Mesenteric fat pad (tissue), 1 donor: Measurements from ENCODE around the gene HPD. TPM values are rescaled to one million over a fixed set of nuclear protein-coding genes. Genes with fewer than 3 reads are reported as not detected.
"Not testable (repeated sequence)": the region's sequence is repeated elsewhere in the genome, so short reads cannot be mapped to it uniquely, and the experiment has no call there.

Experiments used
- DNase-seq: peaks from one replicate; pipeline ENCODE4 v3.0.0-alpha.2; 2020; ENCODE audit warnings: low spot score
- total RNA-seq: library from RNA; stranded (reverse); fragmentation: NEBNext Ultra II Directional; extraction: Animal tissue kit (Norgen Biotek cat#: 25700); gene quantifications from one replicate; pipeline ENCODE4 v1.2.1, GENCODE V29; 2021
- donor health status: DM: yes; HTN: yes; CAD: no.

The HPD gene
- total RNA-seq, 1 donor from 2014 or later: 2.2 TPM

DNA sequence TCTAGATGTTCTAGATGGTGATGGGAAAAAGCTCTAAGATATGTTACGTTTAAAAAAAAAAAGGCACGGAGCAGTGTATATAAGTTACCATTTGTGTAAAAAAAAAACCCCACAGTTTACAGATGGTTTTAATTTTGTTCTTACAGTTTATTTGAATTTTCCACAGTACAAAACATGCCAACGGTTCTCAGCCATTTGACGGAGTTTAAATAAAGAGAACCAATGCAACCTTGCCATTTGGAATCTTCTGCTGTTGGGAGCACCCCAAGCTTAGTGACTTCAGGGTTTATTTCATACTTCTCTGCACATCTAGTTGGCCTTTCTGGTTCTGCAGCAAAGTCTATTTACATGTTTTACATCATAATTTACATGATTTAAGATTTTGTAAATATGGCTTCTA is 7.7 kb upstream of the HPD start:
- no peak for DNase-seq

DNA sequence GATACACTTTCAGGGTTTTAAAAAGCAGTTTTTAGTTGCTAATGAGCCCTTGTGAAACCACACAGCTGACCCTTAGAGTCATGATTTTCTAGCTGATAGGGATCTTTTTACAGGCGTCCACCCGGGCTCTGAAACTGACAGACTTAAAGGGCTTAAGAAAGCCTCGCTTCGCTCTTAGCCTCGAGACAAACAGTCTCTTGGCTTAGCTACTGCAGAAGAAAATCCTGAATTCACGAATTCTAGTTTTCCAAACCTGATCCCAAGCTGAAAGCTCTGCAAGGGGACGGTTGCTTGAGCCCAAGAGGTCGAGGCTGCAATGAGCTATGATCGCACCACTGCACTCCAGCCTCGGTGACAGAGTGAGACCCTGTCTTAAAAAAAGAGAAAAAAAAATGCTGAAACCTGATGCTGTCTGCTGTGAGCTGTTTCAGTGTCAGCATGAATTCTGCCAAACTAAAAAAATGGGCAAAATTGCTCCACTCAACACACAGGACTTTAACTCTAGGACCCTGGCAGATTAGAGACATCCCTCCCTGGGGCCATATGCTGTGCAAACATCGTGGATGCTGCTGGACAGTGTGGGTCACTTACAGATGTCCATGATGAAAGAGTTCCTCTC is 3.1 kb upstream of the HPD start:
- no peak for DNase-seq

DNA sequence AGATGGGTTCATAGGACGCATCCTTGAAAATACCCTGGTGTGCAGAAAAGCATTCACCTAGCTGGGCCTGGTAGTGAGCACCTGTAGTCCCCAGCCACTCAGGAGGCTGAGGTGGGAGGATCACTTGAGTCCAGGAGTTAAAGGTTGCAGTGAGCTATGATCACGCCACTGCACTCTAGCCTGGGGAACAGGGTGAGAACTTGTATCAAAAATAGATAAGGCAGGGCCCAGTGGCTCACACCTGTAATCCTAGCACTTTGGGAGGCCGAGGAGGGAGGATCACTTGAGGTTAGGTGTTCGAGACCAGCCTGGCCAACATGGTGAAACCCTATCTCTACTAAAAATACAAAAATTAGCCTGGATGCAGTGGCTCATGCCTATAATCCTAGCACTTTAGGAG is 2.0 kb upstream of the HPD start:
- not testable (repeated sequence) for DNase-seq

DNA sequence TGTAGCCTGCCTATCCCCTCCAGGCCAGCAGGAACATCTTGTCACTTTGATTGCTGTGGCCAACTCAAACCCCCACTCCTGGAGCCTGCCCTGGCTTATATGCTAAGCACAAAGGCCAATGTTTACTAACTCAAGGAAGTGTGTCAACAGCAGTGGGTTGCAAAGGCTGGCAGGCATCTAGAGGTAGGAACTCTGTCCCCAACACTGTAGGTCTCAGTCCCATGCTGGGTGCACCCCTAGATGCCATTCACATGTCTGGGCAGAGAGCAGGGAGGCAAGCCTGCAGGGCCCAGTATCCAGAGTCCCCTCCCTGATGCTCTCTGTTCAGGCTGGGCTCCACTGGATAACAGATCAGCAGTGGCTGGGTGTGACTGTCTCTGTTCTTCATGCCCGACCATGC is 1.6 kb upstream of the HPD start:
- no peak for DNase-seq

DNA sequence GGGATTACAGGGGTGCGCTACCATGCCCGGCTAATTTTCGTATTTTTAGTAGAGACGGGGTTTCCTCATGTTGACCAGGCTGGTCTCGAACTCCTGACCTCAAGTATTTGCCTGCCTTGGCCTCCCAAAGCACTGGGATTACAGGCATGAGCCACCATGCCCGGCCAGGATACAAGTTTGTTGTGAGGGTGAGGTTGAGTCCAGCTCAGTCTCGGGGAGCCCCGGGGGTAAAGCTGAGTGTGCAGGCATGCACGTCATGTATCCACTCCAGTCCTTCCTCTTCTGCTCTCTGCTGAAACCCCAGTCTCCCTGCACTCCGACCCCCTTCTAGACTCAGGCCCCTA is 369 bp downstream of the HPD start:
- no peak for DNase-seq

DNA sequence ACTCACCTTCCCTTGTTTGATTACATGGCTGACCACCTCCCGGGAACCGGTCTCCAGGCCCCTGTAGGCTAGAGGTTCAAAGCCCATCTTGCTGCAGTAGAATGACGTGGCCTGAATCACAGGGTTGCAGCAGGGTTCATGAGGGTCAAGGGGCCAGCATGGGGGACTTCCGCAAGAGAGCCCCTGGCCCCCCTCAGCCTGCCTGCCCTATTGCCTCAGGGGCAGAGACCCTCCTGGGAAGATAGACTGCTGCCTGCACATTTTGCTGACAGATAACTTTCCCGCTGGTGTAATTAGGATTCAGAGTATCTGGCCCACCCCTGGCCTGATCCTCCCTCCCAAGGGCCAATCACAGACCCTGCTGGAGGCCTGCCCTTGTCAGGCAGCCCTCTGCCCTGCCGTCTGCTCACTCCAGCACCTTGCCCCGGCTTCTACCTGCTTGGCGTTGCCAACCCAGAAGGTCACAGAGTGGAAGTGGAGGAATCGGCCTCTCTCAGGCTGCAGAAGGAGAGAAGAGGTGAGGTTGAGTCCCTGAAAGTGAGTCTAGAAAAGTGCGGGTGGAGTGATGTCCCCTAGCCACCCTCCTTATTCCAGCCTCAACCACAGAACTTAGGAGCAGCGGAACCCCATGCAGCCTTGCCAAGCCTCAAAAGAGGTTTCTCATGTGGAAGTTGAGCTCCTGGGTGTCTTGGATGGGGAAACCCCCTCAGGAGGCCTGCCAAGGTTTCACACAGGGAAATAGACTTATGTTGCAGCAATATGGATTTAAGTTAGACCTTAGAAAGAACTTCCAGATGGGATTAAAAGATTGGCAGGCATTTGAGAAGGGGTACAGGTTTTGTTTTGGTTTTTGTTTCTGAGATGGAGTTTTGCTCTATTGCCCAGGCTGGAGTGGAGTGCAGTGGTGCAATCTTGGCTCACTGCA is 1.1 kb downstream of the HPD start:
- DNase-seq: no peak

DNA sequence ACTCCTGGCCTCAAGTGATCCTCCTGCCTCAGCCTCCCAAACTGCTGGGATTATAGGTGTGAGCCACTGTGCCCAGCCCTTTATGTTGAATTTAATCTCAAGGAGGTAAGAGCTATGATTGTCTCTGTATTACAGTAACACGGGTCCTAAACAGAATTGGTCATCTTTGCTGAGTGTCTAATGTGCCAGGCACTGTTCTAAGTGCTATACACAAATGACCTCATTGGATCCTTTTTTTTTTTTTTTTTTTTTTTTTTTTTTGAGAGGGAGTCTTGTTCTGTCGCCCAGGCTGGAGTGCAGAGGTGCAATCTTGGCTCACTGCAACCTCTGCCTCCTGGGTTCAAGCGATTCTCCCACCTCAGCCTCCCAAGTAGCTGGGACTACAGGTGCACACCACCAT is 6.3 kb downstream of the HPD start:
- DNase-seq: not testable (repeated sequence)

DNA sequence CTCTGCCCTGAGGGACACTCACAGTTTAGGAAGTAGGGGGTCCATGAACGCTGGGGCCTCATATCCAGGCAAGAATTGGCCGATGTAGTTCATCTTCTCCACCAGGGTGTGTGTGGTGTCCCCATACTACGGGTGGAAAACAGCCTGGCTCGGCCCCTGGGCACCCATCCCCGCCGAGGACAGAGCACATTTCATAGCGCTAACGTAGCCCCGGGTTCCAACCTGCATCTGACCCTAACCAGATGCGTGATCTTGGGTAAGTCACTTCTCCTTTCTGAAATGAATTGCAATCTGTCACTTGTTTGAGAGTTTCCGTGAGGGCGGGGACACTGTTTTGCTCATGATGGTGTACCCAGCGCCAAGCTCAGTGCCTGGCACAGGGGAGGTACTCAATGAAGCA is 9.0 kb downstream of the HPD start:
- no peak for DNase-seq

DNA sequence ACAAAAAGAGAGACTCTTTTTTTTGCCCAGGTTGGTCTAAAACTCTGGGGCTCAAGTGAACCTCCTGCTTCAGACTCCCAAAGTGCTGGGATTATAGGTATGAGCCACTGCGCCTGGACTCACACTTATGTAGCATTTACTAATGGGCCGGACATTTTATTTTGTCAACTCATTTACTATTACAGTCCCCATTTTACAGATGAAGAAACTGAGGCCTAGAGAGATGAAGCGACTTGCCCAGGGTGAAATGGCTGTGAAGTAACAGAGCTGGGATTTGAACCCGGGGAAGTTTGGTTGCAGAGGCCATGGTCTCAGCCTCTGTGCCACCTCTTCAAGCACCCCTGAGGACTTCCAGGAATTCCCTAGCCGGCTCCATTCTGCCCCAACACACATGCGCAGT is 9.4 kb downstream of the HPD start:
- no peak for DNase-seq

DNA sequence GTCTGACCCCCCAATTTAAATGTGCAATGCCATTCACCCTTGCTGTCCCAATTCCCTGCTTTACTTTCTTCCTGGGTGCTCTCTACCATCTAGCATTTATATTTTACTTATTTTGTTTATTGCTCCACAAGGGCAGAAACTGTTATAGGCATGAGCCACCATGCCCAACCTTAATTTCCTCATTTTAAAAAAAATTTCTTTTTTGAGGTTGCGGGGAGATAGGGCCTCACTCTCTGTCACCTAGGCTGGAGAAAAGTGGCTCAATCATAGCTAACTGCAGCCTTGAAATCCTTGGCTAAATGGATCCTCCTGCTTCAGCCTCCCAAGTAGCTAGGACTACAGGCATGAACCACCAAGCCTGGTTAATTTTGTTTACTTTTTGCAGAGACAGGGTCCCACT is 13.0 kb downstream of the HPD start:
- no peak for DNase-seq

DNA sequence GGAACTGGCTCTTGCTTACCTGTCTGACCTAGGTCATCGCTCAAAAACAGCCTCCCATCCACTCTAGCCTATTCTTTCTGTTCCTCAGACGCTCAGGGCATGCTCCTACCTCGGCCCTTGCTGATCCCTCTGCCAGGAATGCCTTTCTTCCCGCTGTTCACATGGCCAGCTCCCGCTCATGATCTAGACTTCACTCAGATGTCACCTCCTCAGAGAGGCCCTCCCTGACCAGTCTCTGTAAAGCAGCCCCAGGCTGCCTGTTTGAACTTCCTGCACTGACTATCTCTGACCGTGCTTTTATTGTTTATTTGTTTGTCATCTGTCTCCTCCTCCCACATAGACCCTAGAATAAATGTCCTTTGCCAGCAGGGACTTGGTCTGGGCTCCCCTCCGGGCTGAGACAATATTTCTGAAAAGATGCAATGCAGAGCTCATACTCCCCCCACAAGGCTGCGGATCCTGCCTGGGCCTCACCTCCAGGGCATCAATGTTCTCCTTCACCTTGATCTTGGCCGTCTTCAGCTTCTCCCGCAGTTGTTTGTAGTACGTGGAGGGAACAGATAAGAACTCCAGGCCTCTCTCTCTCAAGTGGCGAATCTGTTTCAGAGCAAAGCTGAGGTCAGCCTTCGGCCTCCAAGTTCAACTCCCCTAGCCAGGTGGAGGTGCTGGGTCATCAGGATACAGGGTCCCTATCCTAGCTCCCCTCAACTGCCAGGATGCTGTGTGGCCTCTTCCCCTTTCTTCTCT is 15.2 kb downstream of the HPD start:
- DNase-seq: no peak

DNA sequence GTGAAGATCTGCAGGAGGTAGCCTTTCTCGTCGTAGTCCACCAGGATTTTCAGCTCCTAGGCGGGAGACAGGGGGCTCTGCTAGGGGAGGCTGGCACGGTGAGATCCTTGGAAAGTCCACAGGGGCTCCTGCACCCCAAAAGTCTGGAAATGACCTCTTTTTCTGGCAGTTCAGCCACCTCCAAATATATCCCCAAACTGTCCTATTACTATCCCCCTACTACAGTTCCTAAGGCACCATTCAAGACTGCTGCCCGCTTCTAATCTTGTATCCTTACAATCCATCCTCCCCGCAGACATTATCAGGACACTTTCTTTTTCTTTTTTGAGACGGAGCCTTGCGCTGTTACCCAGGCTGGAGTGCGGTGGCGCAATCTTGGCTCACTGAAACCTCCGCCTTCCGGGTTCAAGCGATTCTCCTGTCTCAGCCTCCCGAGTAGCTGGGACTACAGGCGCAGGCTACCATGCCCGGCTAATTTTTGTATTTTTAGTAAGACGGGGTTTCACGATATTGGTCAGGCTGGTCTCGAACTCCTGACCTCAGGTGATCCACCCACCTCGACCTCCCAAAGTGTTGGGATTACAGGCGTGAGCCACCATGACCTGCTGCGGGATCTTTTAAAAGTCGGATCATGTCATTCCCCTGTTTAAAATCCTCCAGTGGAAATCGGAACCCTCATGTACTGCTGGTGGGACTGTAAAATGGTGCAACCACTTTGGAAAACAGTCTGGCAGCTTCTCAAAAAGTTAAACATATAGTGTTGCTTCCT is 18.5 kb downstream of the HPD start:
- no peak for DNase-seq

DNA sequence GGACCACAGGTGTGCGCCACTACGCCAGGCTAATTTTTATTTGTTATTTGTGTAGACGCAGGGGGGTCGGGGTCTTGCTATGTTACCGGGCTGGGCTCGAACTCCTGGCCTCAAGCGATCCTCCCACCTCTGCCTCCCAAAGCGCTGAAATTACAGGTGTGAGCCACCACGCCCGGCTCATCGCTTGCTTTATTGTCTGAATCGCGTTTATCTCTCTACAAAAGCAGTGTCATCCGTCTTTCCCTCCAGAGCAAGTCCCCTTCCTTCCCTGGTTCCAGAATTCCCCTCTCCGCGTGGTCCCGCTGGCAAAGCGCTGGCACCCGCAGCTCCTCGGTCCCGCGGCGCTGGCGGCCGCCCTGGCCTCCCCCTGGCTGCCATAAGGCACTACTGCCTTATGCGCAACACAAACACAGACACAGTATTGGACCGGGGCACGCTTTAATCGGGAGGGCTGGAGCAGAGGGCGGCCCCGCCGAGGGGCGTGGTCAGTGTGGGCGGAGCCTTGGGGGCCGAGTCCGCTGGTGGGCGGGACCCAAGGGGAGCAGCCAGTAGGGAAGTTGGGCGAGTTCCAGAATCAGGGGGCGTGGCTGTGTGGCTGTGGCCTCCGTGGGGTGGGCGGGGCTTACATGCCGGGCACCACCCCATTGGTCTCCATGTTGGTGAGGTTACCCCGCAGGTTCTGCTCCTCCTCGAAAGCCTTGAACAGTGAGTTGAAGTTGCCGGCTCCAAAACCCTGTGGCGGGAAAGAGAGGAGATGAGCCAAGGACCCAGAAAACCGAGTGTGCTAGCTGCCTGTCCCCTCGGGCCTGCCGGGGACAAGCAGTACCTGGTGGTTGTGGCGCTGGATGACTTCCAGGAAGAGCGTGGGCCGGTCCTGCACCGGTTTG is 19.3 kb downstream of the HPD start:
- DNase-seq: peak; percentile 100

DNA sequence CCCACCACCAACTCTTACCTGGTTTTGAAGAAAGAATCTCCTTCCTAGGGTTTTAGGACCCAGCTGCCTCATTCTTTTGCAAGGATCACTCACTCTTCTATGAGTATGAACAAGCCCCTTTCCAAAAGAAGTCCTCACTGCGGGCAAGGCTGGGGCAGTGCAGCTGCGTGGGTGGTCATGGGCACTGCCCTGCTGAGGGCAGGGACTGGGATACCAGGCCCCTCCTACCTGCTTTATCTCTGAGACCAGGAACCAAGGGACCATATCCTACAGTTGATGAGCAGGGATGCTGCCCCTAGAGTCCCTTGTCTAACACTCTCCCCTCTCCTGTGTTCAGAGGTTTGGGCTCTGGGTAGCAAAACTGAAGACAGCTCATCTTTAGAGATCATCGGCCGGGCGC is 20.5 kb downstream of the HPD start:
- DNase-seq: no peak

DNA sequence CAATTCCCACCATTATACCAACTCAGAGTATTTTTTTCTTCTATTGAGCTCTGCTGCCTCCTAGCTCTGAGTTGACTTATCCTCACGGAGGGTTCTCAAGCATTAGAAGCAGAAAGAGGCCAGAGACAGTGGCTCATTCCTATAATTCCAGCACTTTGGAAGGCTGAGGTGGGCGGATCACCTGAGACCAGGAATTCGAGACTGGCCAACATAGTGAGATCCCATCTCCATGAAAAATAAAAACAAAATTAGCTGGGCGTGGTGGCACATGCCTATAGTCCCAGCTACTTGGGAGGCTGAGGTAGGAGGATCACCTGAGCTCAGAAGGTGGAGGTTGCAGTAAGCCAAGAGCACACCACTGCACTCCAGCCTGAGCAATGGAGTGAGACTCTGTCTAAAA is 21.0 kb downstream of the HPD start:
- DNase-seq: no peak

DNA sequence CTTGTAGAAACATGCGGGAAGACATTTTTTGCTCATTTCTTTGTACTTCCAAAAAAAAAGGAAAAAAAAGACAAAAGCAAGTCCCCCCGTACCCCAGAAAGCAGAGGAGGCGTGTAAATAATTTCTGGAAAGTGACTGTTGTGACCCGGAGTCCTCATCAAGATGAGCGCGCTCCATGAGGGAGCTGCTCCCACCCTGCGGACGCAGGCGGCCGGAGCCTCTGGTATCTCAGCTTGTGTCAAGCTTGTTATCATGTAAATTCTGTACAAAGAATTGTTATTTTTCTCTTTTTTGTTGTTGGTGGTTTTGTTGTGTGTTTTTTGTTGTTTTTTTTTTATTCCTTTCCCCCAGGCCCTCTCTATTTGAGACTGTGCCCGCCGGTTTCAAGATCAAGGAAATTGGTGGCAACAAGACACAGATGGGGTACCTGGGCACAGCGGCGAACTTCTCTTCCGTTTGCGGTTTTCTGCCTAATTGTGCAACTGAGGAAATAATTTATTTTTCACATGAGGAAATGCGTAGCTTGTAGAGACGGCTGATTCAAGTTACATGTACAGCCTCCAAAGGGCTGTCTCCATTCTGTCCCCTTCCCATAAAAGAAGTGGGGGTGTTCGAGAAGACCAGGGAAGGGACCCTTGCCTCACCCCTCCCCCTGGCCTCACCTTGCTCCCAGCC is 27.0 kb downstream of the HPD start:
- no peak for DNase-seq

DNA sequence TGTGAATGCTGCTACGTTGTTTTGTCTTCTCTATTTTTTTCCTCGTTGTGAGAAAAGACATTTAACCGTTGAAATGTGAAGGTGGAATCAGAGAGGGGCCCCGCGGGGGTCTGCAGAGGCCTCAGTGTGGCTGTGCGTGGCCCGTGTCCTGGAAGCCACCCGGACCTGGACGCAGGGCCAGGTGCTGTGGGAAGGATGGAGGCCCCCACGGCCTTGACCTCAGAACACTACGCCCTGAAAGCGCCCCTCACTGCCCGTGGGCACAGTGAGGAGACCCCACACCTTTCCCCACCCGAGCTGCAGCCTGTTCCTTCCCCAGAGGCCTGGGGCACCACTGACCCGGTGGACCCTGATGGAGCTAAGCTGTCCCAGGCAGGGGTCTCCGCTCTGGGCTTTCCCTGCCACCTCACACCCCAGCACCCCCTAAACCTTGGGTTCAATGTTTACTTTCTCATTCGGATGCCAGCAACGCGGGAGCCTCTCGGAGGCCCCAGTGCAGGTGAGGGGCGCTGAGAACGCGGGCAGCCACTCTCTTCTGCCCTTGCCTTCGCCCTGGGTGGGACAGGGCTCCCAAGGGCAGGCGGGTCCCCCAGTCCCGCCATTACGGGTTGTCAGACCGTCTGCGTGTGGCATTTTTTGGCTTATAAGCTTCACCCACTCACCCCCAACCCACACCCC is 27.9 kb downstream of the HPD start:
- no peak for DNase-seq

DNA sequence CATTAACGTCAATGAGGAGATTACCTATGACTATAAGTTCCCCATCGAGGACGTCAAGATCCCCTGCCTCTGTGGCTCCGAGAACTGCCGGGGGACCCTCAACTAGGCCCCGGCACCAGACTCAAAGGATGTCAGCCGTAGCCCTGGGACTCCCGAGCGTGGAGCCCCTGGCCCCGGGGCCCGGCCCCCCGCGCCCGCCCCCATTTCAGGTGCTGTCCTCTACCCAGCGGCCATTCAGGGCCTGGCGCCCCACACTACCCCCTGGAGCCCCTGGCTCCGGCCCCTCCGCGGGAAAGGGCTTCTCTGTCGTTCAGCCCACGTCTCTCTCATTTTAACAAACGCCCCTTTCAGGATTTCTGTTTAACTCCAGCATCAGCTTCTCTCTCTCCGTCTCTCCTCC is 28.5 kb downstream of the HPD start:
- DNase-seq: no peak

DNA sequence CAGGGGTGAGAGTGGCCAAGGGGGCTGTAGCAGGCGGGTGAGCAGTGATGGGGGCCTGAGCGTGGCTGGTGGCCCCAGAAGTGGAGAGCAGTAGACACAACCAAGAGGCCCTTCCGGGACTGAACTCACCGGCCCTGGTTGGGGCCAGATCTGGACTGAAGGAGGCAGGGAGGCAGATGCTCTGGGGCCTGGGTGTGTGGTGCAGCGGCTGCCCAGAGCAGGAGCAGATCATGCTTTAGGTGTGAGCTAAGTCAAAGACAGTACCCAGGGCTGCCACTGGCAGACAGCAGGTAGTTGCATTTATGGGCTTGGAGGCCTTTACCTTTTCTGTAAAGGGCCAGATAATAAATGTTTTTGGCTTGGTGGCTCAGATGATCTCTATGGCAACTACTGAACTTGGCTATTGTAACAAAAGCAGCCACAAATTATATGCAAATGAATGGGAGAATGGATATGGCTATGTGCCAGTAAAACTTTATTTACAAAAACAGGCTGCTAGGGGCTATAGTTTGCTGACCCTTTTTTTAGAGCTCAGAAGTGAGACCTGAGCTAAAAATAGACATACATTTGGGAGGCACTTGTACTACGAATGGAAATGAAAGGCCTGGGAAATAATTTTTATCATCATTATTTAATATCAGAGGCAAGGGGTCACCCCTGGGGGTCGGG is 29.3 kb downstream of the HPD start:
- DNase-seq: no peak
